ENCODE data around the gene CLEC4M.
"Not testable (repeated sequence)": the region's sequence is repeated elsewhere in the genome, so short reads cannot be mapped to it uniquely, and the experiment has no call there.

Gene CLEC4M

GRCh38 chr19:7740682-7741054 is 22.4 kb upstream of the CLEC4M start:
- no peak overlapping the region for H3K27ac ChIP-seq
- TF ChIP-seq, protein P1, sequence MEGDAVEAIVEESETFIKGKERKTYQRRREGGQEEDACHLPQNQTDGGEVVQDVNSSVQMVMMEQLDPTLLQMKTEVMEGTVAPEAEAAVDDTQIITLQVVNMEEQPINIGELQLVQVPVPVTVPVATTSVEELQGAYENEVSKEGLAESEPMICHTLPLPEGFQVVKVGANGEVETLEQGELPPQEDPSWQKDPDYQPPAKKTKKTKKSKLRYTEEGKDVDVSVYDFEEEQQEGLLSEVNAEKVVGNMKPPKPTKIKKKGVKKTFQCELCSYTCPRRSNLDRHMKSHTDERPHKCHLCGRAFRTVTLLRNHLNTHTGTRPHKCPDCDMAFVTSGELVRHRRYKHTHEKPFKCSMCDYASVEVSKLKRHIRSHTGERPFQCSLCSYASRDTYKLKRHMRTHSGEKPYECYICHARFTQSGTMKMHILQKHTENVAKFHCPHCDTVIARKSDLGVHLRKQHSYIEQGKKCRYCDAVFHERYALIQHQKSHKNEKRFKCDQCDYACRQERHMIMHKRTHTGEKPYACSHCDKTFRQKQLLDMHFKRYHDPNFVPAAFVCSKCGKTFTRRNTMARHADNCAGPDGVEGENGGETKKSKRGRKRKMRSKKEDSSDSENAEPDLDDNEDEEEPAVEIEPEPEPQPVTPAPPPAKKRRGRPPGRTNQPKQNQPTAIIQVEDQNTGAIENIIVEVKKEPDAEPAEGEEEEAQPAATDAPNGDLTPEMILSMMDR (conservative IDR thresholded peaks at IDR 0.05), result no peak
- TF ChIP-seq ZFX (IDR thresholded peaks at IDR 0.05), result no peak

- TF ChIP-seq, protein P1 (conservative IDR thresholded peaks at IDR 0.05), result no peak
- TF ChIP-seq ZFX (IDR thresholded peaks at IDR 0.05), result no peak
- no peak overlapping the region for H3K27ac ChIP-seq
Measured at GRCh38 chr19:7742575-7742974, 20.5 kb upstream of the CLEC4M start.

- H3K27ac ChIP-seq, result no peak overlapping the region
- TF ChIP-seq, protein P1 (conservative IDR thresholded peaks at IDR 0.05), result no peak
- TF ChIP-seq ZFX (IDR thresholded peaks at IDR 0.05), result no peak
Measured at GRCh38 chr19:7742991-7743390, 20.1 kb upstream of the CLEC4M start.

GRCh38 chr19:7743425-7743841 is 19.6 kb upstream of the CLEC4M start:
- H3K27ac ChIP-seq, result no peak overlapping the region
- TF ChIP-seq ZFX (IDR thresholded peaks at IDR 0.05), result no peak
- TF ChIP-seq, protein P1 (conservative IDR thresholded peaks at IDR 0.05), result no peak

DNA sequence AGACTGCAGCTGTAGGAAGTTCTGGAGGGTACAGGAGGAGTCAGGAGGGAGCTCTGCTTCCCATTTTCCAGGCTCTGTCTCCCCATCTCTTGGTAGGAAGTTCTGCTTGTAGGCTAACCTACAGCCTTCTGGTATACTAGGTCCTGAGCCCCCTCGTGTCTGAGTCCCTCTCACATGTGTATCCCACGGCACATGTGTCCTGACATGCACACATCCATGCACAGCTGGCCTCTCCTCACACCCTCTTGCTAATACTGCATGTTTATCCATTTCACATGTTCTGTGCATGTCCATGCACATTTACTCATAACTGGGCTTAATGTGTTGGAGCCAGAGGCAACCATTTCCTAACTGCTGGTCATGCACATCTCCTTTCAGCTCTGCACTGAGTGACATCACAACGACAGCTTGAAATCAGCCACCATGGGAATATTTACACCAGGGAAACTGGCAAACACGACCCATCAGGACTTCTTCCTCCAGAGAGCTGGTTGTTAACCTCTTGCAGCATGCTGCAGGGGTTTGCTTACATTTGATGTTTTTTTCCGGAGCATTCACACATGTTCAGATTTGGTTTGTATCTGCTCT is 18.8 kb upstream of the CLEC4M start:
- no peak for TF ChIP-seq ZFX (IDR thresholded peaks at IDR 0.05)
- TF ChIP-seq, protein P1 (conservative IDR thresholded peaks at IDR 0.05), result no peak
- no peak overlapping the region for H3K27ac ChIP-seq

DNA sequence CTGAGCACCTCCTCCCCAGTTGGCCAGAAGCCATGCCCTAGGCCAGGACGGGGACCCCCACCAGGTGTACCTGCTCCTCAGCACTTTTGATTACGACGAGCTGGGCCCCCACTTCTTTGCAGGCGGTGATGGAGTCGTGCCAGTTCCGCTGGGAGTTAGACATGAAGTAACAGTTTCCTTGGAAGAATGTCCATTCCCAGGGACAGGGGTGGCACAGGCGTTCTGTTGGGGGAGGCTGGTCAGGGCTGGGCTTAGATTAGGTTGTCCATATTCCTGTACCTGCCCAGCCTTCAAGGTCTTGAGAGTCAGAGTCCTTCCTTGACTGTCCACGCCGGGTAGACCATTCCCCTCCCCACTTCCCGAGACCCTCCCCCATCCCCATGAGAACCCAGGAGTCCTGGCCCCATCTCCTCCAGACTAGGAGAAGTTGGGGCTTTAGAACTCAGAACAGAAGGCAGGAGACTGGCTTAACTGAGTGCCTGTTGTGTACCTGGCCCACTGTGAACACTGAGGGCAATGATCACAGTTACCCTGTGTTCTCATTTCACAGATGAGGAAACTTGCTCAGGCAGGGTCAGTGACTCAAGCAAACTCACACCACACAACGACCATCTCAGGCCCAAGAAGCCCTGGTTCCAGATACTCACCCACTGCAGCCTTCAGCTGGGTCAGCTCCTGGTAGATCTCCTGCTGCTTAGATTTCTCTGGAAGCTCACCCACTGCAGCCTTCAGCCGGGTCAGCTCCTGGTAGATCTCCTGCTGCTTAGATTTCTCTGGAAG is 18.0 kb upstream of the CLEC4M start:
- TF ChIP-seq ZFX (IDR thresholded peaks at IDR 0.05), result no peak
- TF ChIP-seq, protein P1 (conservative IDR thresholded peaks at IDR 0.05), result no peak
- H3K27ac ChIP-seq, result no peak overlapping the region

DNA sequence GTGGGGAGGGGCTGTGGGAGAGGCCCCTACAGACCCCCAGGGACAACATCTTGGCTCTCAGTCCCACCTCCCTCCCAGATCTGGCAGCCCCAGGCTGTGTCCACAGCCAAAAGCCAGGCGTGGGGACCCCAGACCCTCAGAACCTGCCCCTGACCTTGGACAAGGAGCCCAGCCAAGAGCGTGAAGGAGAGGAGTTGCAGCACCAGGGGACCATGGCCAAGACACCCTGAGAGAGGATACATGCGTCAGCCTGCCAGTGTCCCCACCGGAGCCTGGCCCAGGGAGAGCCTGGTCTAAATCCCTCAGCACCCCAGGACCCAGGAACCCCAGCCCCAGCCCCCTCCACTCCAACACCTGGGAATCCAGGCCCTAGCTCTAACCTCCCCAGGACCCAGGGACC is 16.7 kb upstream of the CLEC4M start:
- H3K27ac ChIP-seq, result not testable (repeated sequence)

Data from C4-2B (cell line).